Thyroid gland (tissue), 4 donors: ENCODE results near the gene NXF3. TPM values are rescaled to one million over a fixed set of nuclear protein-coding genes. Genes with fewer than 3 reads are reported as not detected.

Experiments used
- DNase-seq, 2 donors: peaks; one replicate each; pipeline ENCODE4 v3.0.0-alpha.2; 2019
- H3K27ac ChIP-seq, 3 donors: fragments of 200-600 bp; sonication (generic); 1 replicate in 2 of 3; 2 replicates in 1 of 3; pipeline ENCODE4 v1.5.1; 2016 to 2019; ENCODE audit warnings: mild to moderate bottlenecking in 1 of 3, moderate library complexity in 1 of 3
- H3K27me3 ChIP-seq: fragments of 200-600 bp; sonication (generic); one replicate; pipeline ENCODE4 v1.5.1; 2019
- H3K36me3 ChIP-seq, 2 donors: fragments of 200-600 bp; sonication (generic); one replicate each; pipeline ENCODE4 v1.5.1; 2016 to 2019
- H3K4me1 ChIP-seq, 2 donors: fragments of 200-600 bp; sonication (generic); one replicate each; pipeline ENCODE4 v1.5.1; 2017 to 2019
- H3K4me3 ChIP-seq, 3 donors: fragments of 200-600 bp; sonication (generic); replicated peaks in 1 of 3; 1 replicate in 2 of 3; 2 replicates in 1 of 3; pipeline ENCODE4 v1.5.1; 2016; ENCODE audit warnings: mild to moderate bottlenecking in 1 of 3
- H3K9me3 ChIP-seq: fragments of 200-600 bp; sonication (generic); one replicate; pipeline ENCODE4 v1.5.1; 2017
- POLR2A ChIP-seq, 2 donors: fragments of 450-650 bp; IDR thresholded peaks; one replicate each; pipeline ENCODE4 v1.6.1; 2017; ENCODE audit warnings: antibody characterized with exemption in 2 of 2, mild to moderate bottlenecking in 2 of 2, moderate library complexity in 1 of 2
- WGBS, 2 donors: methylation state at CpG; one replicate each; pipeline ENCODE4 v1.1.5; 2017; 5-methylcytosine and 5-hydroxymethylcytosine counted together
- intact Hi-C: fragments of 100-400 bp; cut with DNase I; formaldehyde crosslinking; loops from one replicate; pipeline ENCODE4 v1.15.1; 2023
- total RNA-seq, 4 donors: library from RNA; depleted of rRNA; stranded (reverse); fragments of >200 nt; gene quantifications; one replicate each; pipeline ENCODE4 v1.2.3, GENCODE V29; 2016
- TF ChIP-seq, protein P1 (sequence below), 6 experiments: fragments of 200-600 bp in 3 of 6; fragments of 450-650 bp in 3 of 6; sonication (generic) in 3 of 6; IDR thresholded peaks; one replicate each; pipeline ENCODE4 v1.5.1; 2016 to 2019; ENCODE audit warnings: antibody characterized with exemption in 6 of 6, mild to moderate bottlenecking in 2 of 6, inconsistent platforms in 1 of 6, moderate library complexity in 1 of 6

Gene NXF3
- total RNA-seq, 4 donors from 2014 or later: 0.89 to 3.2 TPM; not detected in 2

DNA sequence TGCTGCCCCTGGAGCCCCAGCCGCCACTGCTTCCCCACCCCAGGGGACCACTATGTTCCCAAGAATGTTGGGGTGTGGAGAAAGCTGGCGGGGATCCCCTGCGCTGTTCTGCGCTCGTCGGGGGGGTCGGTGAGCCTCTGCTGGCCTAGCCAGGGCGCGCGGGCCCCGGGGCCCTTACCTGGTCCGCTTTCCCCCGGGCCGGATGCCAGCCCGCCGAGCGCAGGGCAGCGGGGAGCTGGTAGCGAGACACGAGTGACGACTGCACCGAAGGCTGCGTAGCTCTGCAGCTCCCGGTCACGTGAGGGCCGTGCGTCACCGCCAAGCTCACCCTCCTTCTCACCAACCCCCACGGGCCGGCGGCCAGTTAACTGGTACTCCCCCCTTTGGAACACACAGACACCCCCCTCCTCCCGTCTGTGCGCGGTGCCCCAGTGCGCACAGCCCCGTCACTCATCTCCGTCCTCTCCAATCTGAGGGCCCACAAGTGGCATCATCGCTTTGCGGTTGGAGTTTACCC lies 29.0 kb downstream of the NXF3 start, which contains the start of gene BEX1:
TSS of gene BEX1 (minus strand) at position 254 of the 517 bp plus-strand sequence. CDS start 897 bp downstream, outside the sequence.
- peak; percentile 64 to 79 for DNase-seq
- TF ChIP-seq, protein P1, sequence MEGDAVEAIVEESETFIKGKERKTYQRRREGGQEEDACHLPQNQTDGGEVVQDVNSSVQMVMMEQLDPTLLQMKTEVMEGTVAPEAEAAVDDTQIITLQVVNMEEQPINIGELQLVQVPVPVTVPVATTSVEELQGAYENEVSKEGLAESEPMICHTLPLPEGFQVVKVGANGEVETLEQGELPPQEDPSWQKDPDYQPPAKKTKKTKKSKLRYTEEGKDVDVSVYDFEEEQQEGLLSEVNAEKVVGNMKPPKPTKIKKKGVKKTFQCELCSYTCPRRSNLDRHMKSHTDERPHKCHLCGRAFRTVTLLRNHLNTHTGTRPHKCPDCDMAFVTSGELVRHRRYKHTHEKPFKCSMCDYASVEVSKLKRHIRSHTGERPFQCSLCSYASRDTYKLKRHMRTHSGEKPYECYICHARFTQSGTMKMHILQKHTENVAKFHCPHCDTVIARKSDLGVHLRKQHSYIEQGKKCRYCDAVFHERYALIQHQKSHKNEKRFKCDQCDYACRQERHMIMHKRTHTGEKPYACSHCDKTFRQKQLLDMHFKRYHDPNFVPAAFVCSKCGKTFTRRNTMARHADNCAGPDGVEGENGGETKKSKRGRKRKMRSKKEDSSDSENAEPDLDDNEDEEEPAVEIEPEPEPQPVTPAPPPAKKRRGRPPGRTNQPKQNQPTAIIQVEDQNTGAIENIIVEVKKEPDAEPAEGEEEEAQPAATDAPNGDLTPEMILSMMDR (IDR thresholded peaks at IDR 0.05): no peak
- peak in 1 of 2 donors; percentile 34 for TF ChIP-seq POLR2A (IDR thresholded peaks at IDR 0.05)
- WGBS, 2 donors: 0 to 4% methylated on average over 3 to 8 of the region's 39 CpGs
- H3K27ac ChIP-seq: no peak within 1 kb of the TSS
- no peaks in the 10 kb centered on the region for H3K9me3 ChIP-seq
- intact Hi-C loops: no loop called here
- H3K4me3 ChIP-seq: peak within 1 kb of the TSS in 2 of 3 donors; percentile 6 to 9
- no peaks in the 10 kb centered on the region for H3K36me3 ChIP-seq
- H3K4me1 ChIP-seq: no peaks in the 10 kb centered on the region
- no peaks in the 10 kb centered on the region for H3K27me3 ChIP-seq

DNA sequence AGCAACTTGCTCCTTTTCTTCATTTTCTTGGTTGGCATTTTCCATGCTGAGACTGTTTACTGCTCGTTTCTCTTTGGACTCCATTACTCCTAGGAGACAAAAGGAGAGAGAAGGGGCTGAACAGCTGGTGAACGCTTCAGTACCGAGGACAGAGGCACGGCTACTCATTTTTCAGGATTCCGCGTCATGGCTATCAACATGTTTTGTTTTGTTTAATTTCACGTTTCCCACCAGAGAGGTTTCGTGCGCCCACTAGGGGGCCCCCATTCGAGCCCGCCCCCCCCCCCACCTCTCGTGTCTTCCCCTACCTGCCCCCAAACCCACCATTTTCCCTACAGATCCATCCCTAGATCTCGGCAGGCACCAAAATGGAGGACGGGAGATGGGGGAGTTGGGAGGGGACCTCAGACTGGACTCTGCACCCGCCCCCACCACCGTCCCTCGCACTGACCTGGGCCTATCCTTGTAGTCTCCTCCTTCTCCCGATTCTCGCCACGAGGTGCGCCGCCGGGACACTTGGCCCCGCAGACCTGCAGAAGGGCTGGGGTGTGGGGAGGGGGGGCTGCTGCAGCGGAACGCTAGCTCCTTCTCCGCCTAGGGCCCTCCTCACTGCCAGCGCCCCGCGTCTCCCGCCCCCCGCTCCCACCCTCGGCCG lies 29.6 kb downstream of the NXF3 start:
- WGBS, 2 donors: 0 to 5% methylated on average over 10 to 11 of the region's 34 CpGs
- Histone ChIP-seq H3K36me3 (no peaks in the 10 kb centered on the region), H3K27me3 (no peaks in the 10 kb centered on the region), H3K4me3 (peak overlapping the region in 2 of 3 donors; percentile 6 to 9), H3K4me1 (no peaks in the 10 kb centered on the region), H3K27ac (no peak overlapping the region), H3K9me3 (no peaks in the 10 kb centered on the region)
- peak; percentile 36 to 55 for DNase-seq
- intact Hi-C loops: no loop called here
- TF ChIP-seq POLR2A (IDR thresholded peaks at IDR 0.05): no peak
- TF ChIP-seq, protein P1 (IDR thresholded peaks at IDR 0.05): no peak

DNA sequence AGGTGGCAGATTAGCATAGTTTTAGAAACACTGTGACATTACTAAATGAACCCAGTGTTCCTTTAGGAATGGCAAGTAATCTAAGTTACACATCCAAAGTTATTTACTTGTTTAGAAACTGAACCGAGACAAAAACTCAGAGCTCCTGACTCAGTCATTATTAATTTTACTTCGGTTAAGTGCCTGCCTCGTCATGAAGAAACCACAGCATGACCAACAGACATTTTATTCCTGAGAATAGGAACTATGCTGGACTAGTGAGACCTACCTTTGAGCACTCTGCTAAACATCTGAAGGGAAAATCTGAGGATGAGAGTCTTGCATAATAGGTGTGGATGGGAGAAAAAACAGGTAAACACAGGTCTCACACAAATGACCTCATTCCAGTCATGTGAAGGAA lies 31.5 kb downstream of the NXF3 start:
- WGBS, 2 donors: 89 to 97% methylated on average over 3 of the region's 3 CpGs
- Histone ChIP-seq H3K36me3 (no peaks in the 10 kb centered on the region), H3K4me3 (no peak overlapping the region), H3K27ac (no peak overlapping the region), H3K27me3 (no peaks in the 10 kb centered on the region), H3K9me3 (no peaks in the 10 kb centered on the region), H3K4me1 (no peaks in the 10 kb centered on the region)
- no peak for DNase-seq
- TF ChIP-seq, protein P1 (IDR thresholded peaks at IDR 0.05): no peak
- no peak for TF ChIP-seq POLR2A (IDR thresholded peaks at IDR 0.05)
- intact Hi-C loops: no loop called here

DNA sequence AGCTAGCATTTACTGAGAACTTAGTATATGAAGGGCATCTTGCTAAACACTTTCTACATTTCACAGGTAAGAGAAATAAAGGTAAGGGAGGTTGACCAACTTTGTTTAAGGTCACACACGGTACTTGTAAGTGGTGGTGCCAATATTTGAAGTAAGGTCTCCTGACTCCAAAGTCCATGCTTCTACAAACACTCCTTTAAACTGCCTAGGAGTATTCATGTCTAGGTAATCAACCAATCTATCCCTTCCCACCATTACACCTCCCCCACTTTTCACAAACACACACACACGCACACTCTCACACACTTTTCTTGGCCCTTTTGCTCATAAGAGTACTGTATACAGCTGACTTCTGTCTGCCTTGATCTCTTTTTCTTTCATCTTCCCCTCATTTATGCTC lies 36.0 kb downstream of the NXF3 start:
- H3K4me1 ChIP-seq: no peaks in the 10 kb centered on the region
- no peak for DNase-seq
- H3K27ac ChIP-seq: no peak overlapping the region
- intact Hi-C loops: no loop called here
- TF ChIP-seq POLR2A (IDR thresholded peaks at IDR 0.05): no peak
- TF ChIP-seq, protein P1 (IDR thresholded peaks at IDR 0.05): no peak
- 79 to 87% methylated on average over 2 of the region's 2 CpGs for WGBS, 2 donors
- H3K36me3 ChIP-seq: no peaks in the 10 kb centered on the region
- no peak overlapping the region for H3K4me3 ChIP-seq
- H3K9me3 ChIP-seq: no peaks in the 10 kb centered on the region
- H3K27me3 ChIP-seq: no peaks in the 10 kb centered on the region

DNA sequence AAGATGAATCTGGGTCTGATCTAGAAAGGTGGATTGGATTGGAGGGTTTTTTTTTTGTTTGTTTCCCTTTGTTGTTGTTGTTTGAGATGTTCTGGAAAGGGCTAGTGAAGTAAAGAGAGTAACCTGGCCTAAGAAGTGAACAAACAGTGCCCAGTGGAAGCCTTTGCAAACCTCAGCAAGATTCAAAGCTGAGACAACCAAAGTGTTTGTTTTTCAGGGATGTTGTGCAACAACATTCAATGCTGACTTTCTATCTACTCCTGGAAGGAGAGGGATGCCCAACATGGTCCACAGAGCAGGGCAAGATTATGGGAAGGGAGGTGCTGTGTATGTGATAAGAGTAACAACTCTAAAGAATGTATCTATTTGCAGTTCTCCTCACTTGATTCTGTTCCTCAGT lies 40.3 kb downstream of the NXF3 start:
- H3K36me3 ChIP-seq: no peaks in the 10 kb centered on the region
- intact Hi-C loops: no loop called here
- H3K27me3 ChIP-seq: no peaks in the 10 kb centered on the region

More for the DNA sequence above, 40.3 kb downstream of the NXF3 start:
- DNase-seq: no peak
- Histone ChIP-seq H3K27ac (no peak overlapping the region), H3K4me1 (no peaks in the 10 kb centered on the region), H3K9me3 (no peaks in the 10 kb centered on the region), H3K4me3 (no peak overlapping the region)
- TF ChIP-seq, protein P1 (IDR thresholded peaks at IDR 0.05): no peak
- TF ChIP-seq POLR2A (IDR thresholded peaks at IDR 0.05): no peak
